NCI-H1105 treated with DMSO at 0.1 percent for 48 hours (cell line): ENCODE data around the gene ADAMTSL2.
A peak's percentile ranks its signal among the peaks of the same experiment; 100 is the strongest.

Experiments
- DNase-seq: peaks from one replicate; lab custom pipeline; 2025; lab: John Stamatoyannopoulos, UW

ADAMTSL2 gene

GRCh38 chr9:133606708-133607025 is 72.2 kb downstream of the ADAMTSL2 start:
- DNase-seq = peak; percentile 63

GRCh38 chr9:133607381-133607780 is 72.9 kb downstream of the ADAMTSL2 start:
- DNase-seq = no peak

- DNase-seq = no peak
These were observed 73.5 kb downstream of the ADAMTSL2 start for GRCh38 chr9:133607976-133608375.

- DNase-seq = no peak
These were observed 73.9 kb downstream of the ADAMTSL2 start for GRCh38 chr9:133608382-133608781.

- no peak for DNase-seq
These were observed 74.4 kb downstream of the ADAMTSL2 start for GRCh38 chr9:133608889-133609288.

GRCh38 chr9:133609311-133610098 is 75.0 kb downstream of the ADAMTSL2 start, which contains the start of gene FAM163B:
Gene FAM163B, minus strand, starts transcription at chr9:133609389. Its CDS starts 29,166 bp downstream, at chr9:133580223.
- no peak for DNase-seq

GRCh38 chr9:133610845-133611244 is 76.3 kb downstream of the ADAMTSL2 start:
- DNase-seq = peak; percentile 99

- DNase-seq = no peak
These were observed 77.5 kb downstream of the ADAMTSL2 start for GRCh38 chr9:133612051-133612450.

GRCh38 chr9:133612816-133613215 is 78.3 kb downstream of the ADAMTSL2 start:
- DNase-seq = peak; percentile 79

GRCh38 chr9:133613432-133613831 is 78.9 kb downstream of the ADAMTSL2 start:
- no peak for DNase-seq

- no peak for DNase-seq
These were observed 79.6 kb downstream of the ADAMTSL2 start for GRCh38 chr9:133614056-133614455.

GRCh38 chr9:133614678-133615077 is 80.2 kb downstream of the ADAMTSL2 start:
- no peak for DNase-seq

- no peak for DNase-seq
These were observed 80.7 kb downstream of the ADAMTSL2 start for GRCh38 chr9:133615186-133615585.

GRCh38 chr9:133615606-133616188 is 81.2 kb downstream of the ADAMTSL2 start:
- DNase-seq = no peak

- no peak for DNase-seq
These were observed 82.3 kb downstream of the ADAMTSL2 start for GRCh38 chr9:133616643-133617405.

- DNase-seq = no peak
These were observed 84.2 kb downstream of the ADAMTSL2 start for GRCh38 chr9:133618726-133619125.

- DNase-seq = no peak
These were observed 85.3 kb downstream of the ADAMTSL2 start for GRCh38 chr9:133619791-133620190.

GRCh38 chr9:133621725-133622267 is 87.3 kb downstream of the ADAMTSL2 start:
- no peak for DNase-seq

GRCh38 chr9:133622555-133622954 is 88.1 kb downstream of the ADAMTSL2 start:
- no peak for DNase-seq
